Tibial nerve (tissue), 4 donors: ENCODE measurements around the gene DLST. TPM values are rescaled to one million over a fixed set of nuclear protein-coding genes. Genes with fewer than 3 reads are reported as not detected.
"Not testable (repeated sequence)": the region's sequence is repeated elsewhere in the genome, so short reads cannot be mapped to it uniquely, and the experiment has no call there.

Experiments used
- DNase-seq, 2 donors: peaks; one replicate each; pipeline ENCODE4 v3.0.0-alpha.2; 2019; ENCODE audit warnings: low spot score in 2 of 2
- H3K27ac ChIP-seq, 4 donors: fragments of 200-600 bp; sonication (generic) in 3 of 4; one replicate each; pipeline ENCODE4 v1.5.1; 2017 to 2019; ENCODE audit warnings: mild to moderate bottlenecking in 1 of 4
- H3K27me3 ChIP-seq, 2 donors: fragments of 200-600 bp; sonication (generic) in 1 of 2; one replicate each; pipeline versions ENCODE4 v1.5.1 to v1.6.0; 2017 to 2019
- H3K36me3 ChIP-seq, 3 donors: fragments of 200-600 bp; sonication (generic); one replicate each; pipeline ENCODE4 v1.5.1; 2018 to 2019
- H3K4me1 ChIP-seq, 4 donors: fragments of 200-600 bp; sonication (generic) in 3 of 4; one replicate each; pipeline ENCODE4 v1.5.1; 2017 to 2019
- H3K4me3 ChIP-seq, 4 donors: fragments of 200-600 bp; sonication (generic) in 3 of 4; one replicate each; pipeline ENCODE4 v1.5.1; 2017 to 2019; ENCODE audit warnings: mild to moderate bottlenecking in 1 of 4, moderate library complexity in 1 of 4
- H3K9me3 ChIP-seq, 4 donors: fragments of 200-600 bp; sonication (generic) in 3 of 4; one replicate each; pipeline ENCODE4 v1.5.1; 2017 to 2019
- CTCF ChIP-seq, 5 experiments: fragments of 200-600 bp in 3 of 5; fragments of 450-650 bp in 2 of 5; sonication (generic) in 3 of 5; IDR thresholded peaks; one replicate each; pipeline ENCODE4 v1.5.1; 2016 to 2019; ENCODE audit warnings: antibody characterized with exemption in 5 of 5, mild to moderate bottlenecking in 3 of 5, moderate library complexity in 2 of 5
- EP300 ChIP-seq, 2 donors: sonication (generic); formaldehyde crosslinking; IDR thresholded peaks; one replicate each; pipeline ENCODE4 v1.6.1; 2017; ENCODE audit warnings: antibody characterized with exemption in 2 of 2, mild to moderate bottlenecking in 1 of 2
- POLR2A ChIP-seq, 2 donors: fragments of 450-650 bp; IDR thresholded peaks; one replicate each; pipeline ENCODE4 v1.6.1; 2017; ENCODE audit warnings: antibody characterized with exemption in 2 of 2, mild to moderate bottlenecking in 2 of 2, moderate library complexity in 2 of 2
- WGBS, 2 donors: methylation state at CpG; one replicate each; pipeline ENCODE4 v1.1.5; 2018; 5-methylcytosine and 5-hydroxymethylcytosine counted together
- total RNA-seq, 4 donors: library from RNA; depleted of rRNA; stranded (reverse); fragments of >200 nt; gene quantifications; one replicate each; pipeline ENCODE4 v1.1.0, GENCODE V29; 2016

The DLST gene
- total RNA-seq, 4 donors from 2014 or later, result 73.5 to 94.8 (median 87.2) TPM

- peak within 1 kb of the TSS in 3 of 4 donors; percentile 50 to 70 (median 63) for H3K27ac ChIP-seq
- no peaks in the 10 kb centered on the region for H3K9me3 ChIP-seq
- H3K36me3 ChIP-seq, result no peaks in the 10 kb centered on the region
- H3K4me1 ChIP-seq, result peaks cover 0 to 20% (median 10%) of the 10 kb centered on the region in 4 donors
- WGBS, 2 donors, result 3% methylated on average over 29 of the region's 51 CpGs; no CpG with 5 or more reads in 1 of the 2 donors
- no peak for TF ChIP-seq POLR2A (IDR thresholded peaks at IDR 0.05)
- no peak for TF ChIP-seq CTCF (IDR thresholded peaks at IDR 0.05)
- TF ChIP-seq EP300 (IDR thresholded peaks at IDR 0.05), result no peak
- peak within 1 kb of the TSS; percentile 43 to 74 (median 60) for H3K4me3 ChIP-seq
- DNase-seq, result peak; percentile 52 to 59
- no peaks in the 10 kb centered on the region for H3K27me3 ChIP-seq
Observed at GRCh38 chr14:74922752-74923401, 41.2 kb downstream of the DLST start, which contains the start of gene RPS6KL1. Gene RPS6KL1 (minus strand): TSS chr14:74923260. CDS start chr14:74921541, 1,719 bp downstream.

- DNase-seq, result no peak
- WGBS, 2 donors, result 89 to 92% methylated on average over 11 of the region's 11 CpGs
Observed at GRCh38 chr14:74924061-74924460, 42.3 kb downstream of the DLST start.

GRCh38 chr14:74927225-74927624 is 45.5 kb downstream of the DLST start:
- no peak overlapping the region for H3K27ac ChIP-seq
- 82 to 86% methylated on average over 6 of the region's 6 CpGs for WGBS, 2 donors
- H3K27me3 ChIP-seq, result no peaks in the 10 kb centered on the region
- H3K4me1 ChIP-seq, result peaks cover 0 to 17% (median 7%) of the 10 kb centered on the region in 4 donors
- no peak for DNase-seq
- H3K4me3 ChIP-seq, result no peak overlapping the region
- TF ChIP-seq POLR2A (IDR thresholded peaks at IDR 0.05) (no peak), CTCF (IDR thresholded peaks at IDR 0.05) (no peak), EP300 (IDR thresholded peaks at IDR 0.05) (no peak)
- no peaks in the 10 kb centered on the region for H3K36me3 ChIP-seq
- no peaks in the 10 kb centered on the region for H3K9me3 ChIP-seq

More at GRCh38 chr14:74924061-74924460, 42.3 kb downstream of the DLST start:
- TF ChIP-seq EP300 (IDR thresholded peaks at IDR 0.05), result no peak
- no peak for TF ChIP-seq POLR2A (IDR thresholded peaks at IDR 0.05)
- no peak for TF ChIP-seq CTCF (IDR thresholded peaks at IDR 0.05)
- no peak overlapping the region for H3K27ac ChIP-seq
- no peaks in the 10 kb centered on the region for H3K9me3 ChIP-seq
- H3K4me3 ChIP-seq, result no peak overlapping the region
- no peaks in the 10 kb centered on the region for H3K27me3 ChIP-seq
- peaks cover 0 to 14% (median 6%) of the 10 kb centered on the region in 4 donors for H3K4me1 ChIP-seq
- H3K36me3 ChIP-seq, result no peaks in the 10 kb centered on the region

DNA sequence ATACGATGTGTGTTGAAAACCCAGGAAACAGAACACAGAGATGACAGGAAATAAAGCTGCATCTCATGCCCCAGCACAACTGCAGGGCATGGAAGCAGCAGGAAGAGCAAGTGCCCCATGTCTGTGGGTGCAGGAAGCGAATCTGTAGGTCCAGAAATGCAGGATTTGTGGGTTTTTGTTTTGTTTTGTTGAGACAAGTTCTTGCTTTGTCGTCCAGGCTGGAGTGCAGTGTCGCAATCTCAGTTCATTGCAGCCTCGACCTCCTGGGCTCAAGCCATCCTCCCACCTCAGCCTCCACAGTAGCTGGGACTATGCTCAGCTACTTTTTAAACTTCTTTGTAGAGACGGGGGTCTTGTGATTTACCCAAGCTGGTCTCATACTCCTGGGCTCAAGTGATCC is 47.5 kb downstream of the DLST start:
- Histone ChIP-seq H3K4me1 (peaks cover 0 to 19% (median 8%) of the 10 kb centered on the region in 4 donors), H3K36me3 (no peaks in the 10 kb centered on the region), H3K27ac (no peak overlapping the region), H3K9me3 (no peaks in the 10 kb centered on the region), H3K27me3 (no peaks in the 10 kb centered on the region), H3K4me3 (no peak overlapping the region)
- TF ChIP-seq CTCF (IDR thresholded peaks at IDR 0.05) (no peak), POLR2A (IDR thresholded peaks at IDR 0.05) (no peak), EP300 (IDR thresholded peaks at IDR 0.05) (no peak)
- no peak for DNase-seq
- 64 to 66% methylated on average over 6 of the region's 6 CpGs for WGBS, 2 donors

GRCh38 chr14:74931744-74932143 is 50.0 kb downstream of the DLST start:
- not testable (repeated sequence) for H3K4me3 ChIP-seq, H3K36me3 ChIP-seq, DNase-seq, H3K9me3 ChIP-seq, H3K27me3 ChIP-seq, H3K27ac ChIP-seq
- H3K4me1 ChIP-seq, result peaks cover 0 to 31% (median 15%) of the 10 kb centered on the region in 4 donors
- WGBS, 2 donors, result 80 to 86% methylated on average over 9 of the region's 9 CpGs
